ENCODE measurements around the gene ZAP70.

DNA sequence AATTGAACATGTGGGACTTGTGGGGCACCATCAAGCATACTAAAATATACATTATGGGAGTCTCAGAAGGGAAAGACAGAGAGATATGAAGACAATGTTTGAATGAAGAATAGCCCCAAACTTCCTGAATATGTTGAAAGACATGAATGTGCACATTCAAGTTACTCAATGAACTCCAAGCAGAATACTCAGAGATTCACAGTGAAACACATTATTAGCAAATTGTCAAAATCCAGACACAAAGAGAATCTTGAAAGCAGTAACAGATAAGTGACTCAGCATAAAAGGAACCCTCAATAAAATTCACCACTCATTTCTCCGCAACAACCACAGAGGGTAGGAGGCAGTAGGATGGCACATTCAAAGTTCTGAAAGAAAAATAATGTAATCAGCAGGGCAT, 35.1 kb upstream of the ZAP70 start:
- TF ChIP-seq POLR2AphosphoS5 (IDR thresholded peaks at IDR 0.05; ENCODE audit: borderline replicate concordance, low read depth, low read length) (no peak), EZH2 (IDR thresholded peaks at IDR 0.05) (no peak), FOXP2 (optimal IDR thresholded peaks at IDR 0.05; ENCODE audit: control extremely low read depth, extremely low read length, insufficient read depth) (no peak)

Measured in SK-N-MC (cell line).